ENCODE data around the gene TIPARP.

TIPARP gene

GRCh38 chr3:156631323-156631722 lies 43.1 kb upstream of the TIPARP start:
- FAIRE-seq (no peak), DNase-seq (ENCODE audit: insufficient read length, low spot score) (no peak)
- TF ChIP-seq CTCF (IDR thresholded peaks at IDR 0.05; ENCODE audit: insufficient read depth, missing control alignments) = no peak

- no peak for DNase-seq (ENCODE audit: insufficient read length, low spot score)
- no peak for FAIRE-seq
- no peak for TF ChIP-seq CTCF (IDR thresholded peaks at IDR 0.05; ENCODE audit: insufficient read depth, missing control alignments)
Measured at GRCh38 chr3:156632601-156633000, 41.8 kb upstream of the TIPARP start.

- FAIRE-seq (no peak), DNase-seq (ENCODE audit: insufficient read length, low spot score) (no peak)
- no peak for TF ChIP-seq CTCF (IDR thresholded peaks at IDR 0.05; ENCODE audit: insufficient read depth, missing control alignments)
Measured at GRCh38 chr3:156633335-156633734, 41.1 kb upstream of the TIPARP start.

GRCh38 chr3:156635034-156635433 lies 39.4 kb upstream of the TIPARP start:
- TF ChIP-seq CTCF (IDR thresholded peaks at IDR 0.05; ENCODE audit: insufficient read depth, missing control alignments) = no peak
- DNase-seq (ENCODE audit: insufficient read length, low spot score) (no peak), FAIRE-seq (no peak)

- FAIRE-seq = no peak
- TF ChIP-seq CTCF (IDR thresholded peaks at IDR 0.05; ENCODE audit: insufficient read depth, missing control alignments) = no peak
- no peak for DNase-seq (ENCODE audit: insufficient read length, low spot score)
Measured at GRCh38 chr3:156635973-156636372, 38.4 kb upstream of the TIPARP start.

GRCh38 chr3:156637480-156638022 lies 36.8 kb upstream of the TIPARP start:
- FAIRE-seq (no peak), DNase-seq (ENCODE audit: insufficient read length, low spot score) (no peak)
- TF ChIP-seq CTCF (IDR thresholded peaks at IDR 0.05; ENCODE audit: insufficient read depth, missing control alignments) = no peak

- no peak for TF ChIP-seq CTCF (IDR thresholded peaks at IDR 0.05; ENCODE audit: insufficient read depth, missing control alignments)
- no peak for DNase-seq (ENCODE audit: insufficient read length, low spot score)
- FAIRE-seq = no peak
Measured at GRCh38 chr3:156638271-156638670, 36.1 kb upstream of the TIPARP start.

All from D721Med (cell line).